Caco-2 (cell line): ENCODE results near the gene COA7. TPM values are rescaled to one million over a fixed set of nuclear protein-coding genes. Genes with fewer than 3 reads are reported as not detected.

Experiments used
- BruUV-seq: library from RNA; stranded (reverse); fragments of 400-500 nt; replicated peaks from 2 replicates; lab custom pipeline; 2021; lab: Mats Ljungman, UMichigan
- CTCF ChIA-PET: fragments of 300-600 bp; sonication (Branson Sonifier 250); formaldehyde crosslinking; loops from one replicate; lab custom pipeline; 2022; ENCODE audit warnings: antibody characterized with exemption; lab: Charles Lee
- POLR2A ChIA-PET: fragments of 300-600 bp; sonication (Branson Sonifier 250); formaldehyde crosslinking; loops from one replicate; lab custom pipeline; 2022; ENCODE audit warnings: antibody characterized with exemption; lab: Charles Lee
- DNase-seq, 2 experiments: peaks; one replicate each; pipeline versions ENCODE4 v3.0.0 to v3.0.0-alpha.2; 2020 to 2022
- H3K27me3 ChIP-seq: replicated peaks from 2 replicates; pipeline ENCODE4 v1.6.0; 2011; ENCODE audit warnings: low read length; ENCODE audit not compliant: control insufficient read depth, insufficient read depth
- H3K36me3 ChIP-seq: 2 replicates; pipeline ENCODE4 v1.5.1; 2011; ENCODE audit warnings: low read length; ENCODE audit not compliant: control insufficient read depth, insufficient read depth
- H3K4me1 ChIP-seq: fragments of 250-450 bp; sonication (Bioruptor Pico); 2 replicates; pipeline ENCODE4 v1.5.1; 2020; ENCODE audit warnings: mild to moderate bottlenecking
- H3K4me3 ChIP-seq: 2 replicates; pipeline ENCODE4 v1.5.1; 2011; ENCODE audit warnings: low read depth, mild to moderate bottlenecking, control low read depth, low read length
- H3K9me3 ChIP-seq: fragments of 250-450 bp; sonication (Bioruptor Pico); 2 replicates; pipeline ENCODE4 v1.5.1; 2020; ENCODE audit warnings: mild to moderate bottlenecking, moderate library complexity
- H3K27ac Mint-ChIP-seq: one replicate; pipeline ENCODE4 v1.8.0; 2022; ENCODE audit warnings: mixed read lengths; ENCODE audit not compliant: unreplicated experiment
- H3K27me3 Mint-ChIP-seq: one replicate; pipeline ENCODE4 v1.8.0; 2022; ENCODE audit warnings: mixed read lengths; ENCODE audit not compliant: insufficient read depth, unreplicated experiment
- H3K36me3 Mint-ChIP-seq: one replicate; pipeline ENCODE4 v1.8.0; 2022; ENCODE audit warnings: mild to moderate bottlenecking, mixed read lengths; ENCODE audit not compliant: insufficient read depth, unreplicated experiment
- H3K4me1 Mint-ChIP-seq: one replicate; pipeline ENCODE4 v1.8.0; 2022; ENCODE audit warnings: low read depth, mixed read lengths; ENCODE audit not compliant: unreplicated experiment
- H3K4me3 Mint-ChIP-seq: one replicate; pipeline ENCODE4 v1.8.0; 2022; ENCODE audit warnings: mild to moderate bottlenecking, moderate library complexity, mixed read lengths; ENCODE audit not compliant: unreplicated experiment
- H3K9me3 Mint-ChIP-seq: one replicate; pipeline ENCODE4 v1.8.0; 2022; ENCODE audit warnings: mixed read lengths; ENCODE audit not compliant: unreplicated experiment
- CTCF ChIP-seq, 2 experiments: fragments of 200-600 bp in 1 of 2; IDR thresholded peaks; 1 replicate in 1 of 2; 2 replicates in 1 of 2; pipeline versions ENCODE4 v1.5.1 to v1.8.0; 2011 to 2022; ENCODE audit warnings: antibody characterized with exemption in 1 of 2, control low read depth in 1 of 2, inconsistent platforms in 1 of 2, low read depth in 1 of 2, low read length in 1 of 2, mild to moderate bottlenecking in 1 of 2, moderate library complexity in 1 of 2; ENCODE audit not compliant: insufficient read depth in 1 of 2, severe bottlenecking in 1 of 2, unreplicated experiment in 1 of 2
- intact Hi-C: fragments of 100-400 bp; cut with micrococcal nuclease; formaldehyde crosslinking; loops from one replicate; pipeline ENCODE4 v1.10.0; 2022; ENCODE audit not compliant: unreplicated experiment
- total RNA-seq: library from RNA; stranded (reverse); gene quantifications from 2 replicates; pipeline ENCODE4 v1.2.3, GENCODE V29; 2022

Gene COA7
- total RNA-seq, 1 experiment from 2014 or later: 40.2 TPM

- no peak overlapping the region for H3K27ac Mint-ChIP-seq
- peaks cover 4% of the 10 kb centered on the region for H3K36me3 Mint-ChIP-seq
- H3K4me1 Mint-ChIP-seq: peaks cover 6% of the 10 kb centered on the region
- ChIA-PET CTCF (no interaction called here), POLR2A (no interaction called here)
- no peaks in the 10 kb centered on the region for H3K9me3 ChIP-seq
- no TSS peak for BruUV-seq
- no peaks in the 10 kb centered on the region for H3K36me3 ChIP-seq
- no peak overlapping the region for H3K4me3 Mint-ChIP-seq
- no peak for DNase-seq
- no peaks in the 10 kb centered on the region for H3K27me3 ChIP-seq
- peaks cover 10% of the 10 kb centered on the region; the same call in 1 of the 2 replicates for H3K4me1 ChIP-seq
- no peak for TF ChIP-seq CTCF (IDR thresholded peaks at IDR 0.05; ENCODE audit: insufficient read depth in 1 of 2, low read depth in 1 of 2, low read length in 1 of 2, severe bottlenecking in 1 of 2, unreplicated experiment in 1 of 2)
- no peaks in the 10 kb centered on the region for H3K27me3 Mint-ChIP-seq
- no peaks in the 10 kb centered on the region for H3K9me3 Mint-ChIP-seq
- H3K4me3 ChIP-seq: no peak overlapping the region
- intact Hi-C loops: no loop called here
Measured at GRCh38 chr1:52679048-52679447, 19.1 kb downstream of the COA7 start.

- H3K36me3 Mint-ChIP-seq: no peaks in the 10 kb centered on the region
- POLR2A ChIA-PET: no interaction called here
- no peak for DNase-seq
- H3K27me3 Mint-ChIP-seq: no peaks in the 10 kb centered on the region
- no peak for TF ChIP-seq CTCF (IDR thresholded peaks at IDR 0.05; ENCODE audit: insufficient read depth in 1 of 2, low read depth in 1 of 2, low read length in 1 of 2, severe bottlenecking in 1 of 2, unreplicated experiment in 1 of 2)
- H3K9me3 Mint-ChIP-seq: no peaks in the 10 kb centered on the region
- no peak overlapping the region for H3K4me3 Mint-ChIP-seq
- intact Hi-C loops: no loop called here
- no peaks in the 10 kb centered on the region for H3K36me3 ChIP-seq
- peaks cover 6% of the 10 kb centered on the region for H3K4me1 Mint-ChIP-seq
- CTCF ChIA-PET: interaction anchor here (0.7 kb wide), 1 partner anchor 44 kb away, joined by 3 read pairs; the partner anchor contains the start of gene SHISAL2A
- H3K4me1 ChIP-seq: peaks cover 11% of the 10 kb centered on the region; the same call in 1 of the 2 replicates
- no peaks in the 10 kb centered on the region for H3K9me3 ChIP-seq
- H3K4me3 ChIP-seq: no peak overlapping the region
- no peak overlapping the region for H3K27ac Mint-ChIP-seq
- H3K27me3 ChIP-seq: no peaks in the 10 kb centered on the region
- BruUV-seq: no TSS peak
Measured at GRCh38 chr1:52677076-52677806, 20.9 kb downstream of the COA7 start.

- no peaks in the 10 kb centered on the region for H3K36me3 Mint-ChIP-seq
- BruUV-seq: no TSS peak
- H3K27me3 ChIP-seq: no peaks in the 10 kb centered on the region
- H3K4me1 ChIP-seq: peaks cover 11% of the 10 kb centered on the region; the same call in 1 of the 2 replicates
- H3K27me3 Mint-ChIP-seq: no peaks in the 10 kb centered on the region
- H3K4me3 Mint-ChIP-seq: no peak overlapping the region
- TF ChIP-seq CTCF (IDR thresholded peaks at IDR 0.05; ENCODE audit: insufficient read depth in 1 of 2, low read depth in 1 of 2, low read length in 1 of 2, severe bottlenecking in 1 of 2, unreplicated experiment in 1 of 2): no peak
- H3K9me3 Mint-ChIP-seq: no peaks in the 10 kb centered on the region
- no peak for DNase-seq
- ChIA-PET POLR2A (no interaction called here), CTCF (no interaction called here)
- intact Hi-C loops: no loop called here
- H3K4me1 Mint-ChIP-seq: peaks cover 6% of the 10 kb centered on the region
- H3K36me3 ChIP-seq: no peaks in the 10 kb centered on the region
- no peak overlapping the region for H3K27ac Mint-ChIP-seq
- H3K9me3 ChIP-seq: no peaks in the 10 kb centered on the region
- no peak overlapping the region for H3K4me3 ChIP-seq
Measured at GRCh38 chr1:52676249-52676903, 21.8 kb downstream of the COA7 start.
